Common myeloid progenitor, CD34-positive (primary cell): ENCODE measurements around the gene ITGA7.
A peak's percentile ranks its signal among the peaks of the same experiment; 100 is the strongest.

Source experiments
- CTCF ChIA-PET: fragments of 350-600 bp; sonication (Branson Sonifier 250); formaldehyde crosslinking; loops from one replicate; lab custom pipeline; 2021; ENCODE audit warnings: antibody characterized with exemption; lab: Charles Lee
- POLR2A ChIA-PET: fragments of 350-600 bp; sonication (Branson Sonifier 250); formaldehyde crosslinking; loops from one replicate; lab custom pipeline; 2021; ENCODE audit warnings: antibody characterized with exemption; lab: Charles Lee
- DNase-seq, 3 donors: peaks; one replicate each; pipeline versions ENCODE4 v3.0.0 to v3.0.0-alpha.2; 2013
- H3K27ac ChIP-seq, 2 experiments: 1 replicate in 1 of 2; 2 replicates in 1 of 2; pipeline ENCODE4 v1.7.0; 2013; ENCODE audit warnings: inconsistent platforms in 2 of 2, low read length in 2 of 2, mild to moderate bottlenecking in 2 of 2, low read depth in 1 of 2, moderate library complexity in 1 of 2; ENCODE audit not compliant: severe bottlenecking in 2 of 2, insufficient read depth in 1 of 2, poor library complexity in 1 of 2
- H3K27me3 ChIP-seq, 5 experiments: replicated peaks in 2 of 5; 1 replicate in 3 of 5; 2 replicates in 2 of 5; pipeline versions ENCODE4 v1.6.1 to v1.7.0; 2013; ENCODE audit warnings: low read length in 4 of 5, mild to moderate bottlenecking in 2 of 5, moderate library complexity in 2 of 5, inconsistent platforms in 1 of 5; ENCODE audit not compliant: insufficient read depth in 5 of 5, control insufficient read depth in 4 of 5
- H3K36me3 ChIP-seq, 4 experiments: 1 replicate in 2 of 4; 2 replicates in 2 of 4; pipeline versions ENCODE4 v1.6.1 to v1.7.0; 2013; ENCODE audit warnings: low read length in 3 of 4, control low read depth in 1 of 4, mild to moderate bottlenecking in 1 of 4; ENCODE audit not compliant: control insufficient read depth in 4 of 4, insufficient read depth in 4 of 4
- H3K4me1 ChIP-seq, 4 experiments: 1 replicate in 3 of 4; 2 replicates in 1 of 4; pipeline versions ENCODE4 v1.6.1 to v1.7.1; 2013; ENCODE audit warnings: low read length in 3 of 4, mild to moderate bottlenecking in 3 of 4, control low read depth in 1 of 4, inconsistent platforms in 1 of 4, moderate library complexity in 1 of 4; ENCODE audit not compliant: control insufficient read depth in 4 of 4, insufficient read depth in 4 of 4; ENCODE audit errors: control extremely low read depth in 1 of 4
- H3K4me3 ChIP-seq, 7 experiments: 1 replicate in 4 of 7; 2 replicates in 3 of 7; pipeline versions ENCODE4 v1.5.1 to v1.7.0; 2013; ENCODE audit warnings: mild to moderate bottlenecking in 7 of 7, low read length in 6 of 7, moderate library complexity in 6 of 7, inconsistent platforms in 2 of 7, low read depth in 2 of 7, control low read depth in 1 of 7; ENCODE audit not compliant: insufficient read depth in 4 of 7, control insufficient read depth in 1 of 7; ENCODE audit errors: extremely low read depth in 1 of 7
- H3K9me3 ChIP-seq, 5 experiments: 1 replicate in 4 of 5; 2 replicates in 1 of 5; pipeline versions ENCODE4 v1.6.1 to v1.7.1; 2013; ENCODE audit warnings: low read length in 4 of 5, mild to moderate bottlenecking in 2 of 5, inconsistent platforms in 1 of 5, low read depth in 1 of 5, moderate library complexity in 1 of 5; ENCODE audit not compliant: control insufficient read depth in 4 of 5, insufficient read depth in 2 of 5; ENCODE audit errors: control extremely low read depth in 1 of 5
- WGBS: methylation state at CpG from one replicate; pipeline ENCODE4 v1.1.5; 2013; ENCODE audit not compliant: insufficient coverage; 5-methylcytosine and 5-hydroxymethylcytosine counted together

ITGA7 gene

GRCh38 chr12:55727643-55728185, 20.0 kb upstream of the ITGA7 start:
- Histone ChIP-seq H3K36me3 (peaks cover 3 to 40% (median 23%) of the 10 kb centered on the region in 4 experiments), H3K9me3 (no peaks in the 10 kb centered on the region), H3K27ac (peak overlapping the region; percentile 25 to 86), H3K4me1 (peaks cover 12 to 46% (median 34%) of the 10 kb centered on the region in 4 experiments), H3K4me3 (peak overlapping the region; percentile 57 to 88 (median 71)), H3K27me3 (no peaks in the 10 kb centered on the region)
- 10% methylated on average over 4 of the region's 9 CpGs for WGBS
- ChIA-PET CTCF (interaction anchor here (1.8 to 3.2 kb wide), 2 partner anchors 10 to 11 kb away, joined by 11 to 15 read pairs; partner anchors contain the start of gene BLOC1S1), POLR2A (no interaction called here)
- DNase-seq = no peak

GRCh38 chr12:55726971-55727370, 19.3 kb upstream of the ITGA7 start:
- H3K36me3 ChIP-seq = peaks cover 3 to 40% (median 23%) of the 10 kb centered on the region in 4 experiments
- H3K27me3 ChIP-seq = no peaks in the 10 kb centered on the region
- POLR2A ChIA-PET = no interaction called here
- H3K9me3 ChIP-seq = no peaks in the 10 kb centered on the region
- H3K27ac ChIP-seq = peak overlapping the region in 1 of 2 experiments; percentile 86
- WGBS = 46% methylated on average over 7 of the region's 10 CpGs
- DNase-seq = no peak
- peaks cover 12 to 46% (median 34%) of the 10 kb centered on the region in 4 experiments for H3K4me1 ChIP-seq
- CTCF ChIA-PET = interaction anchor here (1.8 kb wide), 1 partner anchor 10 kb away, joined by 11 read pairs; no protein-coding TSS in a partner anchor
- H3K4me3 ChIP-seq = peak overlapping the region in 3 of 7 experiments; percentile 70 to 88 (median 86)

- Histone ChIP-seq H3K27me3 (no peaks in the 10 kb centered on the region), H3K4me3 (no peak overlapping the region), H3K27ac (no peak overlapping the region), H3K36me3 (peaks cover 3 to 40% (median 24%) of the 10 kb centered on the region in 4 experiments), H3K9me3 (no peaks in the 10 kb centered on the region), H3K4me1 (peaks cover 8 to 39% (median 31%) of the 10 kb centered on the region in 4 experiments)
- ChIA-PET POLR2A (interaction anchor here (0.7 to 1.3 kb wide), 3 partner anchors 12 to 304 kb away, joined by 3 to 9 read pairs (median 4); no protein-coding TSS in a partner anchor), CTCF (interaction anchor here (0.9 to 7.3 kb wide), 9 partner anchors 9 to 75 kb away, joined by 3 to 119 read pairs (median 4); partner anchors contain the start of gene BLOC1S1)
- 100% methylated on average over 1 of the region's 3 CpGs for WGBS
- no peak for DNase-seq
Observed at GRCh38 chr12:55725556-55725955, 17.9 kb upstream of the ITGA7 start.

GRCh38 chr12:55724940-55725309, 17.2 kb upstream of the ITGA7 start:
- Histone ChIP-seq H3K4me3 (no peak overlapping the region), H3K27ac (no peak overlapping the region), H3K4me1 (peaks cover 6 to 32% (median 24%) of the 10 kb centered on the region in 4 experiments), H3K27me3 (no peaks in the 10 kb centered on the region), H3K9me3 (no peaks in the 10 kb centered on the region), H3K36me3 (peaks cover 3 to 40% (median 28%) of the 10 kb centered on the region in 4 experiments)
- no peak for DNase-seq
- ChIA-PET CTCF (interaction anchor here (0.9 to 7.3 kb wide), 11 partner anchors 9 to 76 kb away, joined by 3 to 119 read pairs (median 3); partner anchors contain the start of gene BLOC1S1), POLR2A (interaction anchor here (0.7 to 1.3 kb wide), 3 partner anchors 12 to 305 kb away, joined by 3 to 9 read pairs (median 4); no protein-coding TSS in a partner anchor)
- 90% methylated on average over 2 of the region's 3 CpGs for WGBS

GRCh38 chr12:55724226-55724939, 16.7 kb upstream of the ITGA7 start:
- no peak overlapping the region for H3K4me3 ChIP-seq
- ChIA-PET POLR2A (interaction anchor here (0.7 to 1.3 kb wide), 3 partner anchors 13 to 305 kb away, joined by 3 to 9 read pairs (median 4); no protein-coding TSS in a partner anchor), CTCF (interaction anchor here (0.9 to 7.3 kb wide), 15 partner anchors 8 to 82 kb away, joined by 3 to 119 read pairs (median 3); partner anchors contain the start of gene BLOC1S1)
- peaks cover 6 to 27% (median 19%) of the 10 kb centered on the region in 4 experiments for H3K4me1 ChIP-seq
- H3K9me3 ChIP-seq = no peaks in the 10 kb centered on the region
- 65% methylated on average over 11 of the region's 11 CpGs for WGBS
- no peaks in the 10 kb centered on the region for H3K27me3 ChIP-seq
- H3K36me3 ChIP-seq = peaks cover 3 to 44% (median 33%) of the 10 kb centered on the region in 4 experiments
- DNase-seq = peak; percentile 72 to 86 (median 85)
- H3K27ac ChIP-seq = no peak overlapping the region

GRCh38 chr12:55723516-55724225, 16.0 kb upstream of the ITGA7 start:
- Histone ChIP-seq H3K27me3 (no peaks in the 10 kb centered on the region), H3K36me3 (peaks cover 3 to 49% (median 38%) of the 10 kb centered on the region in 4 experiments), H3K27ac (no peak overlapping the region), H3K9me3 (no peaks in the 10 kb centered on the region), H3K4me1 (peaks cover 6 to 23% (median 17%) of the 10 kb centered on the region in 4 experiments), H3K4me3 (no peak overlapping the region)
- no peak for DNase-seq
- ChIA-PET POLR2A (no interaction called here), CTCF (interaction anchor here (1.0 to 7.3 kb wide), 7 partner anchors 9 to 81 kb away, joined by 3 to 119 read pairs (median 3); a partner anchor contains a TSS)
- WGBS = 91% methylated on average over 10 of the region's 10 CpGs
